Sigmoid colon (tissue), 7 donors: ENCODE results near the gene TMEM185B. TPM values are rescaled to one million over a fixed set of nuclear protein-coding genes. Genes with fewer than 3 reads are reported as not detected.
A peak's percentile ranks its signal among the peaks of the same experiment; 100 is the strongest.

Experiments used
- DNase-seq: peaks from one replicate; pipeline ENCODE4 v3.0.0-alpha.2; 2019
- H3K27ac ChIP-seq, 4 donors: fragments of 200-600 bp; sonication (generic); one replicate each; pipeline ENCODE4 v1.5.1; 2016 to 2019; ENCODE audit warnings: mild to moderate bottlenecking in 1 of 4
- H3K27me3 ChIP-seq, 3 donors: fragments of 200-600 bp; sonication (generic); one replicate each; pipeline ENCODE4 v1.5.1; 2019; ENCODE audit warnings: mild to moderate bottlenecking in 1 of 3
- H3K36me3 ChIP-seq, 4 donors: fragments of 200-600 bp; sonication (generic); one replicate each; pipeline ENCODE4 v1.5.1; 2016 to 2019
- H3K4me1 ChIP-seq, 4 donors: fragments of 200-600 bp; sonication (generic); one replicate each; pipeline ENCODE4 v1.5.1; 2017 to 2019
- H3K4me3 ChIP-seq, 4 donors: fragments of 200-600 bp; sonication (generic); one replicate each; pipeline ENCODE4 v1.5.1; 2017 to 2019; ENCODE audit warnings: mild to moderate bottlenecking in 2 of 4, moderate library complexity in 1 of 4
- H3K9me3 ChIP-seq, 4 donors: fragments of 200-600 bp in 3 of 4; sonication (generic) in 3 of 4; one replicate each; pipeline versions ENCODE4 v1.5.1 to v1.6.1; 2013 to 2019
- CTCF ChIP-seq, 4 experiments: fragments of 450-650 bp in 3 of 4; fragments of 200-600 bp in 1 of 4; IDR thresholded peaks; one replicate each; pipeline ENCODE4 v1.5.1; 2016 to 2019; ENCODE audit warnings: antibody characterized with exemption in 4 of 4, mild to moderate bottlenecking in 3 of 4, moderate library complexity in 2 of 4
- EP300 ChIP-seq, 4 donors: sonication (generic); formaldehyde crosslinking; IDR thresholded peaks; one replicate each; pipeline ENCODE4 v1.6.1; 2017; ENCODE audit warnings: antibody characterized with exemption in 4 of 4
- POLR2A ChIP-seq, 2 donors: fragments of 450-650 bp; IDR thresholded peaks; one replicate each; pipeline ENCODE4 v1.6.1; 2016; ENCODE audit warnings: antibody characterized with exemption in 2 of 2, mild to moderate bottlenecking in 2 of 2, moderate library complexity in 2 of 2
- POLR2AphosphoS5 ChIP-seq, 4 donors: sonication (generic); formaldehyde crosslinking; IDR thresholded peaks; one replicate each; pipeline ENCODE4 v1.6.1; 2017; ENCODE audit warnings: antibody characterized with exemption in 4 of 4
- WGBS, 2 donors: extraction: QIAGEN DNeasy Blood & Tissue Kit; methylation state at CpG; one replicate each; pipeline ENCODE4 v1.1.7; 2013; 5-methylcytosine and 5-hydroxymethylcytosine counted together
- intact Hi-C: fragments of 100-400 bp; cut with DNase I; formaldehyde crosslinking; loops from one replicate; pipeline ENCODE4 v1.15.1; 2023
- polyA plus RNA-seq, 3 donors: library from polyadenylated mRNA; stranded (reverse); fragments of 200-250 nt; gene quantifications; one replicate each; pipeline ENCODE4 v1.2.3, GENCODE V29; 2013
- total RNA-seq, 4 donors: library from RNA; depleted of rRNA; stranded (reverse); fragments of >200 nt; gene quantifications; one replicate each; pipeline ENCODE4 v1.1.0, GENCODE V29; 2016
- donor health status: healthy with polysubstance abuse.
- donor health status: Bipolar disorder and iron deficiency.
- donor health status: healthy.

The TMEM185B gene
- total and polyA plus RNA-seq, 7 donors: 1.6 to 32.1 (median 16.8) TPM

- H3K36me3 ChIP-seq: no peaks in the 10 kb centered on the region
- TF ChIP-seq POLR2A (IDR thresholded peaks at IDR 0.05) (no peak), EP300 (IDR thresholded peaks at IDR 0.05) (no peak), CTCF (IDR thresholded peaks at IDR 0.05) (no peak), POLR2AphosphoS5 (IDR thresholded peaks at IDR 0.05) (no peak)
- 61 to 67% methylated on average over 9 of the region's 9 CpGs for WGBS, 2 donors
- no peak overlapping the region for H3K4me3 ChIP-seq
- no peaks in the 10 kb centered on the region for H3K9me3 ChIP-seq
- intact Hi-C loops: no loop called here
- no peaks in the 10 kb centered on the region for H3K27me3 ChIP-seq
- H3K27ac ChIP-seq: no peak overlapping the region
- peaks cover 0 to 27% (median 14%) of the 10 kb centered on the region in 4 donors for H3K4me1 ChIP-seq
- DNase-seq: peak; percentile 29
Observed at GRCh38 chr2:120255986-120256650, 32.9 kb upstream of the TMEM185B start.

GRCh38 chr2:120255071-120255470 lies 31.9 kb upstream of the TMEM185B start:
- Histone ChIP-seq H3K4me3 (no peak overlapping the region), H3K9me3 (no peaks in the 10 kb centered on the region), H3K36me3 (no peaks in the 10 kb centered on the region), H3K27ac (no peak overlapping the region), H3K27me3 (no peaks in the 10 kb centered on the region), H3K4me1 (peaks cover 0 to 27% (median 14%) of the 10 kb centered on the region in 4 donors)
- intact Hi-C loops: no loop called here
- 74 to 94% methylated on average over 6 of the region's 6 CpGs for WGBS, 2 donors
- peak; percentile 18 for DNase-seq
- TF ChIP-seq EP300 (IDR thresholded peaks at IDR 0.05) (no peak), POLR2A (IDR thresholded peaks at IDR 0.05) (no peak), POLR2AphosphoS5 (IDR thresholded peaks at IDR 0.05) (no peak), CTCF (IDR thresholded peaks at IDR 0.05) (no peak)

GRCh38 chr2:120254178-120254577 lies 31.0 kb upstream of the TMEM185B start:
- H3K27ac ChIP-seq: peak overlapping the region in 1 of 4 donors; percentile 94
- DNase-seq: peak; percentile 35
- no peaks in the 10 kb centered on the region for H3K36me3 ChIP-seq
- intact Hi-C loops: no loop called here
- no peaks in the 10 kb centered on the region for H3K9me3 ChIP-seq
- H3K4me1 ChIP-seq: peaks cover 0 to 27% (median 14%) of the 10 kb centered on the region in 4 donors
- H3K27me3 ChIP-seq: no peaks in the 10 kb centered on the region
- TF ChIP-seq EP300 (IDR thresholded peaks at IDR 0.05): no peak
- TF ChIP-seq POLR2A (IDR thresholded peaks at IDR 0.05): no peak
- no peak for TF ChIP-seq POLR2AphosphoS5 (IDR thresholded peaks at IDR 0.05)
- no peak for TF ChIP-seq CTCF (IDR thresholded peaks at IDR 0.05)
- peak overlapping the region; percentile 57 to 98 (median 88) for H3K4me3 ChIP-seq
- WGBS, 2 donors: 72 to 85% methylated on average over 8 of the region's 8 CpGs

- Histone ChIP-seq H3K4me1 (peaks cover 0 to 27% (median 14%) of the 10 kb centered on the region in 4 donors), H3K9me3 (no peaks in the 10 kb centered on the region), H3K36me3 (no peaks in the 10 kb centered on the region), H3K27me3 (no peaks in the 10 kb centered on the region), H3K4me3 (peak overlapping the region; percentile 57 to 98 (median 88)), H3K27ac (peak overlapping the region; percentile 85 to 94 (median 92))
- 0 to 1% methylated on average over 60 of the region's 60 CpGs for WGBS, 2 donors
- no peak for TF ChIP-seq EP300 (IDR thresholded peaks at IDR 0.05)
- peak in 1 of 4 donors; percentile 14 for TF ChIP-seq POLR2AphosphoS5 (IDR thresholded peaks at IDR 0.05)
- TF ChIP-seq CTCF (IDR thresholded peaks at IDR 0.05): peak in 2 of 4 experiments; percentile 24 to 50
- no peak for TF ChIP-seq POLR2A (IDR thresholded peaks at IDR 0.05)
- peak; percentile 94 for DNase-seq
- intact Hi-C loops: loop anchor here (2.0 kb wide), 1 partner anchor 60 kb away; no protein-coding TSS in a partner anchor
Observed at GRCh38 chr2:120253021-120253882, 30.1 kb upstream of the TMEM185B start.
